ENCODE data around the gene RBM10.

Gene RBM10

DNA sequence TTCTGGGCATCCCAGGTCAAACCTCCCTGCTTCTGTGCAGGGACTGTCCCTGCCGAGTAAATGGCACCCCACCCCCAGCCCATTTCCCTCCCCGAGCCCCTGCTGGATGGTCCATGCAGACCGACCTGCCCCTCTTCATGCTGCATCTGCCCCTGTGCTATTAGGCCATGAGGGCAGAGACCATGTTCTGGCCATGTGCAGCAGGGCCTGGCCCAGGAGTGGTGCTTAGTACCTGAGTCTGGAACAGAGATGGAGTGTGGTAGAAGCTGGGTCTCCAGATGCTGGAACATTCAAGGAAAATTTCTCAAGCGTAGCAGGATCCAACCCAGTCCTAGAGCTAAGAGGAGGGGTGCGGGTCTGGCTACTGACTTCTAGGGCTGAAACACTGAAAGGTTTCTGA is 33.3 kb downstream of the RBM10 start:
- no peak for DNase-seq

DNA sequence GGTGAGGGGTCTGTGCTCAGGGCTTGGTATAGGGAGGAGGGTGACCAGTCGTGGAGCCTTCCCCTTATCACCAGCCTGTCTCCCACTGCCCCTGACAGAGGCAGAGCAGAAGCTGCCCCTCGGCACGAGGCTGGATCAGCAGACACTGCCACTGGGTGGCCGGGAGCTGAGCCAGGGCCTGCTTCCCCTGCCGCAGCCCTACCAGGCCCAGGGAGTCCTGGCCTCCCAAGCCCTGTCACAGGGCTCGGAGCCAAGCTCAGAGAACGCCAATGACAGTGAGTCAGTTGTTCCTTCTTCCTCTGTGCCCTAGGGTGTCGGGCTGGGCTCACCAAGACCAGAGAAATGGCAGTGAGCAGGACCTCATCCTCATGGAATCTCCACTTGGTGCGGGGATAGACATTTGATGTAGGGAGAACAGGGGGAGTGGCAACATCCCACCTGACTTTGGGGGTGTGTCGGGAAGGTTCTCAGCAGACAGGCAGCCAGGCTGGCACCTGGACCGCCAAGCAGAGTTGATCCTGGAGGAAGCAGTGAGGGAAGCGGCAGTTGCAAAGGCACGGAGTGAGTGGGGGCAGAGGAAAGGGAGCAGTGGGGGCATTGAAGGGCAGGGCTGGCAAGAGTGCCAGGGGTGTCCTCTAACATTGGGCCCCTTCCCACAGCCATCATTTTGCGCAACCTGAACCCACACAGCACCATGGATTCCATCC is 34.4 kb downstream of the RBM10 start:
- no peak for DNase-seq

DNA sequence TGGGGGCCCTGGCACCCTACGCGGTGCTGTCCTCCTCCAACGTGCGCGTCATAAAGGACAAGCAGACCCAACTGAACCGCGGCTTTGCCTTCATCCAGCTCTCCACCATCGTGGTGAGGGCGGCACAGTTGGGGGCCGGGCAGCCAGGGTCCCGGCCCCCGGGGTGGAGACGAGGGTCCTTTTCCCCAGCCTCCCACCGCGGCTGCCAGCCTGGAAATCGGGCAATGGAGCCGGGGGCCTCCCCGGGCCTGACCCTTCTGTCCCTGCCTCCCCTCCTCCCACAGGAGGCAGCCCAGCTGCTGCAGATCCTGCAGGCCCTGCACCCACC is 34.9 kb downstream of the RBM10 start:
- DNase-seq: no peak

DNA sequence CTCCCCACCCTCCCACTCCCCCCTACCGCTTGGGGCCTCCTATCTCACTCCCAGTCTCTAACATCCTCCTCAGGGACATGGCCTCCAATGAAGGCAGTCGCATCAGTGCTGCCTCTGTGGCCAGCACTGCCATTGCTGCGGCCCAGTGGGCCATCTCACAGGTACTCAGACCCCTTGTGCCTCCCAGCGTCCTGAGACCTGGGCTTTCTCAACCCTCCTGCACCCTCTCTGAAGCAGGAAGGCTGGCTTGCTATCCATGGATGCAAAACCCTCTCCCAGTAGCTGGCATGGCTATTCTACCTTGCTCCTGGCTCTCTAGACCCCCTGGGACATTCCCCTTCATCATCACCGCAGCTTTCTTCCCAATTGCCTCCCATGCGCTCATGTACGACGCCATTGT is 35.3 kb downstream of the RBM10 start:
- no peak for DNase-seq

DNA sequence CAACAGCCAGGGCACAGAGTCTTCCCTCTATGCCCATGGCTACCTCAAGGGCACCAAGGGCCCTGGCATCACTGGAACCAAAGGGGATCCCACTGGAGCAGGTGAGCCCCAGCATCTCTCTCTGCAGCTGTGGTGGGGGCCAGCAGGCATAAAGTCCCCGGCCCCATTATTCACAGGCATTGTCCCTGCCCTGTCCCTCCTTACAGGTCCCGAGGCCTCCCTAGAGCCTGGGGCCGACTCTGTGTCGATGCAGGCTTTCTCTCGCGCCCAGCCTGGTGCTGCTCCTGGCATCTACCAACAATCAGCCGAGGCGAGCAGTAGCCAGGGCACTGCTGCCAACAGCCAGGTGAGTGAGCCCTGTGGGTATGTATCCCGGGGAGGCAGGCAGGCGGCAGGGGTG is 36.3 kb downstream of the RBM10 start:
- no peak for DNase-seq

DNA sequence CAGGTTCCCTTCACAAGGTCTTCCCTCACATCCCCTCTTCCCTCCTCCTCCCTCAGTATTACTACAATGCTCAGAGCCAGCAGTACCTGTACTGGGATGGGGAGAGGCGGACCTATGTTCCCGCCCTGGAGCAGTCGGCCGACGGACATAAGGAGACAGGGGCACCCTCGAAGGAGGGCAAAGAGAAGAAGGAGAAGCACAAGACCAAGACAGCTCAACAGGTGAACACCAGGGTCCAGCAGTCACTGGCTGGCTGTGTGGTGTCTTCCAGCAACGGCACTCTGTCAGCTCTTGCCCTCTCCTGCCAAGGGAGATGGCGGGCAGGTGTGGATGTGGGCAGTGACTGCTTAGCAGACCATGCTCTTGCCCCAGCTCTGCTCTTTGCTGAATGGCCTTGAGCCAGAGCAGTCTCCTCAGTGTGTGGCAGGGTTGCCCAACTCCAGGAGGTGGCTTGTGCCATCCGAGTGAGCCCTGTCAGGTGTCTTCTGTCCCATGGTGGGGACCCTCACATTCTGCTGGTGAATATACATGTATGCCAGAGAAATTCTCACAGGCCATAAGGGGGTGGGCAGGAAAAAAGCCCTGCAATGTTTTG is 37.2 kb downstream of the RBM10 start:
- DNase-seq: no peak

DNA sequence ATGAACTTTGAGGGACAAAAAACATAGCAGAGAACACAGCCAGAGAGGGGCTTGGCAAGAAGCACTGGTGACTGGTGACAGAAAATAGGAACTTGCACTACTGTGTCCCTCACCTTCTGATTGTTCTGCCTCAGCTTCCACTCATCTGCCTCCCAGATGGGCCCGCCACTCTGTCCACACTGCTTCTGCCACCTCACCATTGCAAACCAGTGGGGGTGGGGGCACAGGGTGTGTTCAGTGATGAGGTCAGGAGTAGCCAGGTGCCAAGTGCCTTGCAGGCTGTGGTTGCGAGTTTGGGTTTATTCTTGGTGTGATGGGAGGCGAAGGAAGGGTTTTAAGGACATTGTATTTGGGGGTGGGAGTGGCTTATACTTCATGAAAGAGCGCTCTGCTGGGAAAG is 39.5 kb downstream of the RBM10 start:
- DNase-seq: no peak

DNA sequence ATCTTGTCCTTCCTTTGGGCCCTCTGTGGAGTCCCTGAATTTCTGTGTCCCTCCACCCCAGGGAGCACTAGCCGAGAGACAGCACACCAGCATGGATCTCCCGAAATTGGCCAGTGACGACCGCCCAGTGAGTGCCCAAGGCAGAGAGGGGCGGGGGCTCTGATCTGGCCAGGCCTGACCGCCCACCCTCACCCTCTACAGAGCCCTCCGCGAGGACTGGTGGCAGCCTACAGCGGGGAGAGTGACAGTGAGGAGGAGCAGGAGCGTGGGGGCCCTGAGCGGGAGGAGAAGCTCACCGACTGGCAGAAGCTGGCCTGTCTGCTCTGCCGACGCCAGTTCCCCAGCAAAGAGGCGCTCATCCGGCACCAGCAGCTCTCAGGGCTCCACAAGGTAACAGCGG is 40.2 kb downstream of the RBM10 start:
- no peak for DNase-seq

DNA sequence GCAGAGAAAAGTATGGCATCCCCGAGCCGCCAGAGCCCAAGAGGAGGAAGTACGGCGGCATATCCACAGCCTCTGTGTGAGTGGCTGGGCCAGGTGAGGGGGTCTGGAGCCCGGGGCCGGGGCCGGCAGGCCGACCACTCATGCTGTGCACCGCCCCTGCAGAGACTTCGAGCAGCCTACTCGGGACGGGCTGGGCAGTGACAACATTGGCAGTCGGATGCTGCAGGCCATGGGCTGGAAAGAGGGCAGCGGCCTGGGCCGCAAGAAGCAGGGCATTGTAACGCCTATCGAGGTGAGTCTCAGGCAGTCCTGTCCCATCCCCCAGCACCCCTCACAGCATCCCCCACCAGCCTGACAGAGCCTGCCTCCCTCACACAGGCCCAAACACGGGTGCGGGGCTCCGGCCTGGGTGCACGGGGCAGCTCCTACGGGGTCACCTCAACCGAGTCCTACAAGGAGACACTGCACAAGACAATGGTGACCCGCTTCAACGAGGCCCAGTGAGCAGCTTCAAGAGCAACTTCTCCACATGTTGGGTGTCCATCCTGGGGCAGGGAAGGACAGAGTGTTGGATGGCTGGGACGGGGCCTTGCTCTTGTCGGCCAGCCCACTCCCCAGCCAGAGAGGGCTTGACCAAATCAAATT is 41.2 kb downstream of the RBM10 start:
- DNase-seq: no peak

DNA sequence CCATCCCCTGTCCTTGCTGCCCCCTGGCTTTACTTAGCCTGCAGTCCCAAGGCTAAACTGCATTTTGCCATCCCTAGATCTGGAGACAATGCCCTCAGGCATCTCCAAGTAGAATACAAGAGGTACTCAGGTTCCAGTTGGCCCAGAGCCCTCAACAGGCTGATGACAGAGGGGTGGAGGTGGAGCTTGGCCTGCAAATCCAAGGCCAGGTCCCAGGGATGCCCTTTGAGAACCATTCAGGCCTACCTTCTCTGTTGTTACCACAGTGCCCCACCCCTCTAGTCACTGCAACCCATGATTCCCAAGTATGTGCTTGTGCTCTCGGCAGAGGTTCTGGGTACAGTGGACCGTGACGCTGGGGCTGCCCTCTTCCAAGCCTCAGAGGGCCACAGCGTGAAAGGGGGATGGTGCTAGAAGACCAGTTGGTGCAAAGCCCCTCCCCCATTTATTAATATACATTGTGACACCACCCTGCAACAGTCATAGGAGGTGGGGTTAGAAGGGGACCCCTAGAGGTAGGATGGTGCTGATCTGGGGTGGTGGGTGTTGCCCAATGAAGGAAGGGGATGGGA is 42.2 kb downstream of the RBM10 start:
- DNase-seq: no peak

DNA sequence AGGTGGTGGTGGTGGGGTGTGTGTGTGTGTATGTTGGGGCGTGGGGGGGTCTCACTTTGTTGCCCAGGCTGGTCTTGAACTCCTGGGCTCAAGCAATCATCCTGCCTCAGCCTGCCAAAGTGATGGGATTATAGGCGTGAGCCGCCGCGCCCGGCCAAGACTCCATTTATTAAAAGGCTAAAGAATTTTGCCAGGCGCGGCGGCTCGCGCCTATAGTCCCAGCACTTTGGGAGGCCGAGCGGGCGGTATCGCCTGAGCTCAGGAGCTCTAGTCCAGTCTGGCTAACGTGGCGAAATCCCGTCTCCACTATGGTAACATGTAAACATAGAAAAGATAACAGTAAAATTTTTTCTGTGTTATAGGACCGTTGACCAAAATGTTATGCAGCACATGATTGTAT is 44.9 kb downstream of the RBM10 start:
- no peak for DNase-seq

DNA sequence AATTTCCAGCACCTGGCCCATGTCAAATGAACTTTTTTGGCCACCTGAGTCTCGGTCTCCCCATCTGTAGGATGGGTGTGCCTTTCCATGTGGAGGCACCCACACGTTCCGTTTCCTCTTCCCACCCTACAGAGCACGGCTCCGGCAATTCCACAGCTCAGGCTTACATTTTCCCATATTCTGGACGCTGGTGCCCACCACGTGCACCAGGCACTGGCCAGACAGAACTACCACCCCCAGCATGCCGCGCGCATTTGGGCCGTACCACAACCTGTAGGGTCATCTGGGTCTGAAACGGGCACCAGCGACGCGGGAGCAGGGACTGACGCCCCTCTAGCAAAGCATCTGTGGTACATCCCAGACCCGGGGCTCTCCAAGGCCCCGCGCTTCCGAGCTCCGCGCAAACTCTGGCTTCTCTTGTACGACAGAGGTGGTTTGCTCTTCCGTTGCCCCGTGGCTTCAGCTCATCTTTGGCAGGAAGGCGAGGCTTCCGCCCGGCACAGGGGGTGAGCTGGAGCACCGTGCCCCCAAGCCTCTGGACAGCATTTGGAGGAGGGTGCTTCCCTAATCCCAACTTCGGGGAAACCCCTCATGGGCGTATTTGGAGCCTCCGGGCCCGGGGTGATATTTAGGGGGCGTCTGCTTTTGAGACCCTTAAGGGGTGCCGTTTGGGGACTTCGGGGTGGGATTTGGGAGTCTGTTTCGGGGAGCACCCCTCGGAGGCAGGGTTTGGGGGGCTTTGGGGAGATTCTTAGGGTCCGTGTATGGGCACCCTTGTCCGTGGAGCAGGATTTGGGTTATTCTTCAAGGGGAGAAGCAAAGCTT is 45.6 kb downstream of the RBM10 start:
- peak; percentile 88 for DNase-seq

DNA sequence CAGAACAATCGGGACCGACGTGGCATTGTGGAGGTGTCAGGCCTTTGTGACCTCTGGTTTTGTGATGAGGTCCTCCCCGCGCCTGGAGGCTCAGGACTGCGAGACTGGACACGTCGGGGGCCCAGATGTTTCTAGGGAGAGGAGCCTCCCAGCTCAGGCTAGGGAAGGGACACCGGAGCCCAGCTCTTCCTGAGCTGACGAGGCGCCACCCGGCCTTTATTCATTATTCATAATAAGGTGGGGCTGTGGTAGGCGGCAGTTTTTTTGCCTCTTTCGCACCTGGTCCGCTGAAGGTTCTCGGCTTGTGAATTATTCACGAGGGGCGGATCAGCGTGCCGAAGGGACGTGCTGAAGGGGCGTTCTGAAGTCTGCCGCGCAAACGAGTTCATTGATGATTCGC is 46.3 kb downstream of the RBM10 start:
- peak; percentile 46 for DNase-seq

DNA sequence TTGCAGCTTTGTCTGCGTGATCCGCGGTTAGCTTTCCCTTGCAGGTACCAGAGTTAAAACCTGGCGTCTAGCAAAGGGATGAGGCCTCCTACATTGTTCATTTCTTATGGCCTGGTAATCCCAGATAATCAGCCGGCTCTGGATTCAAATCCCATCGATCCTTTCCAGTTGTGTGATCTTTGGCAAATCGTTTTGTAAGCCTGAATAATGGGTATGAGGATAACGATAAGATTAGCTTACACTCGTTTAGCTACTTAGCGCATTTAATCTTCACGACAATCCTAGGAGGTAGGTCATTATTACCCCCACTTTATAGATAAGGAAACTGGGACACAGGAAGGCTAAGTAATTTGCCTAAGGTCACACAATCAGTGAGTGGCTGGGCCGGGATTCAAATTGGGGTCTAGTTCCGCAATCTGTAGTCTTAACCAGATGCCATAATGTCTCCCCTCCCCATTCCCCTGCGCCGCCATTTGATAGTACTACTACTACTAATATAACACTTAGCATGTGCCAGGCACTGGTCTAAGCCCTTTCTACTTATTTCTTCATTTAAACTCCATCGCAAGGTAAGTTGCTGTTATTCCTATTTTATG is 46.9 kb downstream of the RBM10 start:
- no peak for DNase-seq

DNA sequence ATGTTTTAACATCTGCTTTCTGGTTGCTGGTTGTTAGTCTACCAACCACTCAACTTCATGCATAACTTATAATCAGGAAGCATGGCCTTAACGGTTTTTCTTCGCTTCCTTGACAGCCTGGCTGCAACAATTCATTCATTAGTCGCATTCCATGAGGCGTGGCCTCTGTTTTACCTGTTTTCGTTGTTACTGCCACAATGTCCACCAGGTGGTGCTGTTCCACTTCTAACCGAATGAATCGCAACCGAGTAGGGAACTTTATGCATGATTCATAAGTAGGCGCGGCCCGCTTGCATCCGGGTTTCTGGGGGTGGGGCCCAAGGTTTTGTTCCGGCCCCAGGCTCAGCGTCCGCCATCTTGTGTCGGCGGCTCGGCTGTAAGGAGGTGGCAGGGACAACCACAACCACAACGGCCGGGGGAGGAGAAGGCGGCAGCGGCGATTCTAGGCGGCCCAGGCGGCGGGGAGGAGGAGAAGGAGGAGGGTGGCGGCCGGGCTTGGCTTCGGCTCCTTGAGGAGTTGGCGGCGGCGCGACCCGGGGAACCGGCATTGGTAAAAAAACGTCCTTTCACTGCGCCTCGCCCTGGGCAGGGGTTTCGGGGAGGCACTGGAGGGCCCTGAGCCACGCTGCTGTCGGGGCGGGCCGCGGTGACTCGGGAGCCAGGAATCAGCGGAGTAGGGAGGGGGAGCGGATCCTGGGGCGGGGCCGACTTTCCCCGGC is 48.6 kb downstream of the RBM10 start, which contains the start of gene UBA1:
Gene UBA1, plus strand, starts transcription at position 355 of the 719 bp plus-strand sequence. CDS start 4,974 bp downstream, outside the sequence.
- DNase-seq: peak; percentile 92

DNA sequence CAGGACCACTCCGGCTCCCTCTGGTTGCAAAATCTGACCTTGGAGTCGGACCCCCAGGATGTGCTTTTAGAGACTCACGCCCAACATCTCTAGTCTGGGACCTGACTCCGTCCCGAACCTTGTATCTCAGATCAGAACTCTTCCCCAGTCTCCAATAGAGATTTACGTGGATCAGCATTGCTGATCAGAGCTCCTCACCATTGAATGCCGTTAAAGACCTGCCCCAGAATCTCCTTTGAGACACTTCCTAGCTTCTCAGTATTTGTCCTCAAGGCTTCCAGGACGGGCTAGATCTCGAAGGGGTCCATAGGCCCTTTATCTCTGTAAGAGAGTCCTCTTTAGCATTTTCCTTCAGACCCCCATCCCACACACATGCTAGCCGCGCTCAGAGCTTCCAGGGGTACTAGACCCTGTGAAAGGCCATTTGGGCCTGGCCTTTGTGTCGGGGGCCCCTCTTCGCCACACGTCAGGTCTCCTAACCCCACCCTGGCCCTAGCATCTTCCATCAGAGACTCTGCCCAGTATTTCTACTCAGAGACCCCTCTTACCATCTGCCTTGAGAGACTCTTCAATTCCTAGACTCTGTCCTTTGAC is 49.3 kb downstream of the RBM10 start:
- DNase-seq: no peak

DNA sequence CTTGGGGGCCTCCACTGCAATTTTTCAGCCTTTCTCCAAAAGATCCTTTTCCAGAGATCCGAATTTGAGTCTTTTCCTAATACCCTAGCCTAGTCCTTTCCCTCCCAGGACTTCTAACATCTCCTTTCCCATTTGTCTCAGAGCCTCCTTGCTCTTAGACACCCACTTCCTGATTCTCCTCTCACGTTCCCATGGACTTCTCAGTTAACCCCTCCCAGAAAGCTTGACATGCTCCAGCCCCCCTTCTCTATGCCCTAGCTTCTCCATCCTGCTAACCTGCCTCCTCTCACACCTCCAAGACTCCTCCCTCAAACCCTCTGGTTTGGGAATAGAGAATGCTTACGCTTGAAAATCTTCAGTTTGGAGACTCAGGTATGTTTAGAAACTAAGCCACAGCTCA is 51.1 kb downstream of the RBM10 start:
- DNase-seq: no peak

DNA sequence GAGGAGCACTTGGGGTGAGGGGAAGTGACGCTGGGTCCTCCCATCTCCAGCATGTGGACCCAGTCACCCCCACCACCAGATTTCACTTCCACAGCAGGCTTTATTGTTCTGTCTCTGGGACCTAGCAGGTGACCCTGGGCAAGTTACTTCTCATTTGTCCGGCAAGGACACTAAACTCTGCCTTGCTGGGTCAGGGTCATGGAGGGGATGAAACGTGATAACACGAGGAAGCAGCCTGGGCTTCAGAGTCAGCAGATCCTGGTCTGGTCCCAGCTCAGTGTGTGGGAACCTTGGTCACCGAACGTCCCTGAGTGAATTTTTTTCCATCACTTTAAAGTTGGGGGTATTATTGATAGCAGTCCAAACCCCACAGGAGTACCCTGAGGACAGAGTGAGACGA is 52.5 kb downstream of the RBM10 start:
- no peak for DNase-seq

DNA sequence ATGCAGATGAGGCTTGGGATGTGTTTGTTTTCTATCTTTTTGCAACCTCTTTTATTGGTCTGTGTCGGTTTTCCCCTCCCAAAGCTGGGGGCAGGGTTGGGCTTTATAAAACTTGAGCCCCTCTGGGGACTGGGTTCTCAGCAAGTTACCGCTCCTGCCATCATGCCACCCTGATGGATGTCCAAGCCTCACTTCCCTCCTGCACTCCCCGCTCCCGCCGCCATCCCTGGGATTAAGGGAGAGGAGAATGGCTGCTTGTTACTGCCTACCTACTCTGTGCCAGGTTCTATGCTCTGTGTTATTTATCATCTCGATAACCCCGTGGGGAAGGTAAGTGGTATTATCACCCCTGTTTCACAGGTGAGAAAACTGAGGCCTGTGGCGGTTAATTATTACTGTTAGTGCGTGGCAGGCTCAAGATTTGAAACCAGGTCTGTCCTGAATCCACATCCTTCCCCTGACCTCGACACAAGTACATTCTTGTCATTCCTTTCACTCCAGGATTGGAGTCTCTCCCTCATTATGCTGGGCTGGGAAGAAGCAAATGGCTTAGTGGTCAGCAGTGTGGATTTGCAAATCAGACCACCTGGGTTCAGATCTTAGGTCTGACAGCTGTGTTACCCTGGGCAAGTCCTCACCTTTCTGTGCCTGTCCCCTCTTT is 53.1 kb downstream of the RBM10 start:
- DNase-seq: no peak

DNA sequence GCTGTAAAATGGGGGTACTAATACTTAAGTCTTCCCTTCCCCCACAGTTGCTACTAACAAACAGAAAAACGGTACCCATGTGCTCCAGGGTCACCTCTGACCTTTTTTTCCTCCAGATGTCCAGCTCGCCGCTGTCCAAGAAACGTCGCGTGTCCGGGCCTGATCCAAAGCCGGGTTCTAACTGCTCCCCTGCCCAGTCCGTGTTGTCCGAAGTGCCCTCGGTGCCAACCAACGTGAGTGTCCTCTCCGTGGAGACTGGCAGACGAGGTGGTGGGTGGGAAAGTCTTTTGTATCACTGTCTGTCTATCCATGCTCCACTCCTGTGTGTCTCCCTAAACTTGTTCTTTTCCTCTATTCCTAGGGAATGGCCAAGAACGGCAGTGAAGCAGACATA is 53.7 kb downstream of the RBM10 start:
- no peak for DNase-seq

DNA sequence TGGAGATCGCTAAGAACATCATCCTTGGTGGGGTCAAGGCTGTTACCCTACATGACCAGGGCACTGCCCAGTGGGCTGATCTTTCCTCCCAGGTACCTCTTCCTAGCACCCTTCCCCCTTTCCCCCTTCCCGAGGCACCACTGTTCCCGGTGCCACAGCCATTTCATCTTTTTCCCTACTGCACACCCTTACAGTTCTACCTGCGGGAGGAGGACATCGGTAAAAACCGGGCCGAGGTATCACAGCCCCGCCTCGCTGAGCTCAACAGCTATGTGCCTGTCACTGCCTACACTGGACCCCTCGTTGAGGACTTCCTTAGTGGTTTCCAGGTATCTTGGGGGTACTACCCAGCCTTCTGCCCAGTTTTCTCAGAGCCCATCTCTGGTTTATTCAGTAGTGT is 54.3 kb downstream of the RBM10 start:
- DNase-seq: no peak

Measured in COR-L47 (cell line).